Right forelimb (tissue), 1 donor: ENCODE results near the gene SLC6A11.

Experiments used
- DNase-seq: peaks from one replicate; pipeline ENCODE4 v3.0.0-alpha.2; 2018

Gene SLC6A11

GRCh38 chr3:10792208-10792607 lies 23.8 kb upstream of the SLC6A11 start:
- DNase-seq, result no peak

GRCh38 chr3:10798600-10799367 lies 17.2 kb upstream of the SLC6A11 start:
- no peak for DNase-seq

GRCh38 chr3:10804183-10804648 lies 11.8 kb upstream of the SLC6A11 start:
- DNase-seq, result no peak

- no peak for DNase-seq
Measured at GRCh38 chr3:10806006-10806405, 10.0 kb upstream of the SLC6A11 start.

GRCh38 chr3:10808130-10808735 lies 7.8 kb upstream of the SLC6A11 start:
- no peak for DNase-seq

GRCh38 chr3:10808974-10809373 lies 7.1 kb upstream of the SLC6A11 start:
- DNase-seq, result no peak

- DNase-seq, result no peak
Measured at GRCh38 chr3:10810376-10810775, 5.7 kb upstream of the SLC6A11 start.

- DNase-seq, result no peak
Measured at GRCh38 chr3:10813425-10813824, 2.6 kb upstream of the SLC6A11 start.

- no peak for DNase-seq
Measured at GRCh38 chr3:10814623-10815022, 1.4 kb upstream of the SLC6A11 start.

GRCh38 chr3:10815487-10815886 lies 541 bp upstream of the SLC6A11 start:
- no peak for DNase-seq

- no peak for DNase-seq
Measured at GRCh38 chr3:10816863-10817253, 830 bp downstream of the SLC6A11 start.

- no peak for DNase-seq
Measured at GRCh38 chr3:10817506-10817905, 1.5 kb downstream of the SLC6A11 start.

GRCh38 chr3:10822055-10822454 lies 6.0 kb downstream of the SLC6A11 start:
- DNase-seq, result no peak

- no peak for DNase-seq
Measured at GRCh38 chr3:10822708-10823515, 6.9 kb downstream of the SLC6A11 start.

GRCh38 chr3:10823516-10823818 lies 7.4 kb downstream of the SLC6A11 start:
- no peak for DNase-seq

GRCh38 chr3:10824468-10824867 lies 8.4 kb downstream of the SLC6A11 start:
- no peak for DNase-seq

- DNase-seq, result no peak
Measured at GRCh38 chr3:10833855-10834414, 17.9 kb downstream of the SLC6A11 start.

GRCh38 chr3:10834951-10835350 lies 18.9 kb downstream of the SLC6A11 start:
- DNase-seq, result no peak

GRCh38 chr3:10835406-10835805 lies 19.4 kb downstream of the SLC6A11 start:
- DNase-seq, result no peak

GRCh38 chr3:10836676-10837075 lies 20.6 kb downstream of the SLC6A11 start:
- no peak for DNase-seq

GRCh38 chr3:10837849-10838248 lies 21.8 kb downstream of the SLC6A11 start:
- DNase-seq, result no peak

- no peak for DNase-seq
Measured at GRCh38 chr3:10839167-10839566, 23.1 kb downstream of the SLC6A11 start.

GRCh38 chr3:10841100-10841499 lies 25.1 kb downstream of the SLC6A11 start:
- DNase-seq, result no peak

GRCh38 chr3:10843378-10843777 lies 27.4 kb downstream of the SLC6A11 start:
- no peak for DNase-seq
